Measurements from ENCODE around the gene CHRM2.

CHRM2 gene

DNA sequence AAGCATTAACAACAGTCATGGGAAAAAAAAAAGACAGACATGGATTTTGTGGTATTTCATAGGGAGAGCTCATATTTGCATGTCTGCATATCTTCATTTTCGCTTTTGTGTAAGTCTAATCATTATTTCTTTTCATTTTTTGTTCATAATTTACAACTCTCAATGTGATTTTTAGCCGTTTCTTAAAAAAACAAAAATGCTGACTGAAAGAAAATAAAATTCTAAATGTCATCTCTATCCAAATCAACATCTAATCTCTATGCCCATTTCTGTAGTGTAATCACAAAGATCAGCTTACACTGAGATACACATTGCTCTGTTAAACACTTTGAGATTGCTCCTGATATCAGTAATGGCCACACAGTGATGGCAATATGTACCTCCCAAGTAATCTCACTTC, 29.2 kb downstream of the CHRM2 start:
- DNase-seq (ENCODE audit: low read depth), result no peak

DNA sequence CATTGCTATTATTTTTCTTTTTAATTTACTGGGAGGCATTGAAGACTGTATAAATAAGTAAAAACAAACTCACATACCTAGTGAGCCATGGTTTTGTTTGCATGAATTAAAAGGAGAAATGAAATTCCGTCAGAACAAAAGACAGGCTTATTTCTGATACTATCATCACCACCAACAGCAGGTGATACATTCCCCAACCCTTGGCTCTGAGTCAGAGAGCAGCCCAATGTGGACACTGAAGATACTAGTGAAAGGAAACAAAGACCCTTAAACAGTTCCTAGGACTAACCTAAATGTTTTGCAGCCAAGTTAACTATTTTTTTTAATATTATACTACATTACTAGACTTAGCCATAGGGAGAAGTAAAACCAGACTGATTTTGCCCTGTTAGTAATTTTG, 31.6 kb downstream of the CHRM2 start:
- DNase-seq (ENCODE audit: low read depth), result no peak

DNA sequence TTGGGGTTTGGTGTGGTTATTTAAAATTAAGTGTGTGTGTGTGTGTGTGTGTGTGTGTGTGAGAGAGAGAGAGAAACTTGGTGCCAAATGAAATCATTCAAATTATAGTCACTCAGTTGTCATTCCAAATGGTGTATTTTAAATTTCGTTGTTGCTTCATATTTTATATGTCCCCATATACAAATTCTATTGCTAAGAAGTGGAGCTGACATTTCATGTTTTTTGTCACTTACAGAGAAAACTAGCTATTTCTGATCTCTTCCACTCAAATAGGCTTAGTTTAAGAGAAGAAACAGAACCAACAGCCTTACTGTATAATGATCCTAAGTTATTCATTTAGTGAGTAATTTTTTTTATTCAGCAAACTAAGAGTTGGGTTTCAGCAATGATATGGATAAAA, 42.3 kb downstream of the CHRM2 start:
- DNase-seq (ENCODE audit: low read depth), result no peak

GRCh38 chr7:136911344-136911743, 42.9 kb downstream of the CHRM2 start:
- no peak for DNase-seq (ENCODE audit: low read depth)

DNA sequence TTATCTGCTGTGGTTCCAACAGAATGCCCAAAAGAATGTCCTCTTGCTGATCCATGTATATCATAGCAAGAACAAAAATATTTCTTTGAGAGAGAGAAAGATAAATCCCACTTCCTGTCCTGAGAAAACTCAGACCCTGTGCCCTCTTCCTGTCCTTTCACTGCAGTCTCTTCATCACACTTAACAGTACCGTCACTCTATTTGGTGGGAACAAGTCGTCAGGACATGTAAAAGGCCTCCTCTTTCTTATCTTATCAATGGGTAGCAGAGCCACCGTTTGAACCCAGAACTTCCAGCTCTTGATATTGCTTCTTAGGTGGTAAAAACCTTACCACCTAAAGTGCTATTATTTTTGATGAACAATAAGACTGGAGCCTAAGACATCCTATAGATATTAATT, 43.9 kb downstream of the CHRM2 start:
- no peak for DNase-seq (ENCODE audit: low read depth)

DNA sequence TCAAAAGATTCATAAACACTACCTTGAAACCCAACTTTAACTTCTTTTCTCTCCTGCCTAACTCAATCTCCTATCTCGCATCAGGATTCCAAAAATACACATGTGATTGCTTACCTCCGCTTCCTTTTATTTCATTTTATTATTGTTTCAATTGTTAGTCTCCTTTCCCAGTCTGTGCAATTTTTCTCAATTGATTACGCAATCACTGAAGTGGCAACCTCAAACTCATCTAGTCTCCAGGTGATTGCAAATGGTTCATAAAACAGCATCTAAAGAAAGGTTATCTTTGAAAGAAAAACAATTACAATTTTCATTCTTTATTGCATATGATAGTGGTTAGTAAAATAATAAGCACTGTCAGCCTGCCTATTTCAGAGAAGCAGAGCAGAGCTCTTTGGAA, 45.6 kb downstream of the CHRM2 start:
- no peak for DNase-seq (ENCODE audit: low read depth)

DNA sequence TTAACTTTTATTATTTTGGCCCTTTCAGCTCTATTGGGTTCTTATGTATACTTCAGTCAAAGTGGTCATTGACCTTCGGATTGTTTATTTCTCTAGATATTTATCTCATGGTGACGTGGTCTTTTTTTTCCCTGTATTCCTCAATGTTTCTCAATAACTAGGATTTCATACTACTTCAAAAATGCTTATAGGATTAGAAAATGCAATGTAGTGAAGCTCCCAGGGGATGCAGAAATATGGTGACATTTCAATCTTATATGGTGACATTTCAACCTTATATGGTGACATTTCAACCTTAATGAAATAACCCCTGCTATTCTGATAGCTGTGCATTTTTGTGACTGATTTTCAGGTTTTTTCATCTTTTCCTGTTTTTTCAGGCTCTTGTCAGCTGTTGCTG, 51.4 kb downstream of the CHRM2 start:
- no peak for DNase-seq (ENCODE audit: low read depth)

DNA sequence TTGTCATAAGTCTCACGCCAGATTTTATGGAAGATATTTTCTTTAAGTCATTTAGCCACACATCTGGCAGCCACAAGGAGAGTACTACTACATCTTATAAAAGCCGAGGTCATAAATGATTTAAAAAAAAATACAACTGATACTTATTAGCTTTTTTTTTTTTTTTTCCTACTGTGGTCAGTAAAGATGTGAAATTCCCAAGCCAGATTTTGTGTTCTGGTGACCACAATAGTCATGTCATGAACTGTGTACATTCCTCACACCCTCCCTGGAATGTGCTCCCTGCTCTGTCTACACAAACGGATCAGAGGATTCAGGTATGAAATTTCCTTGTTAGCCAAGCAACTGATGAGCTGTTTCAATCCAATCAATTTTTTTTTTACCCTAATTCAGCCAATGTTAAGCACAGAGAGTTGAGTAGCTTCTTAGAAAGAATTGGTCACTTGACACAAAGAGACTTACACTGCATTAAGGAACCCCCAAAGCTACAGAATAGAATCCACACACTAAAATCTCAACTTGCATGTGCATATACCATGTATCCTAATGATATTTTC, 54.7 kb downstream of the CHRM2 start:
- DNase-seq (ENCODE audit: low read depth), result no peak

DNA sequence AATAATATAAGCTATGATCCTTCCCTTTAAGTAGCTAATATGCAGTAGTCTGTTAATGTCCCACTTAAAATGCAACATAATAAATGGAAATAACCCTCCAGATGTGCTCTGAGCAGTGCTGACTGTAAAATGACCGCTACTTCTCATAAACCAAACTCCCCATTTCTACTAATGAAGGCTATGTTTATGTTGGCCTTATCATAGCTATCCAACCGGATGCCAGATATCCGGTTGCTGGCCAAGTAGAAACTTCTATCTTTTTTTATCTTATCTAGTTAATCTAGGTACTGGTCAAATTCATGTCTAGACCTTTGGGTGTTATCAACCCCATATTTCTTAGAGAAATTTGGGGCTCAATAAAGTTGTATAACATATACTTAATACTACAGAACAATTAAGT, 56.6 kb downstream of the CHRM2 start:
- DNase-seq (ENCODE audit: low read depth), result no peak

DNA sequence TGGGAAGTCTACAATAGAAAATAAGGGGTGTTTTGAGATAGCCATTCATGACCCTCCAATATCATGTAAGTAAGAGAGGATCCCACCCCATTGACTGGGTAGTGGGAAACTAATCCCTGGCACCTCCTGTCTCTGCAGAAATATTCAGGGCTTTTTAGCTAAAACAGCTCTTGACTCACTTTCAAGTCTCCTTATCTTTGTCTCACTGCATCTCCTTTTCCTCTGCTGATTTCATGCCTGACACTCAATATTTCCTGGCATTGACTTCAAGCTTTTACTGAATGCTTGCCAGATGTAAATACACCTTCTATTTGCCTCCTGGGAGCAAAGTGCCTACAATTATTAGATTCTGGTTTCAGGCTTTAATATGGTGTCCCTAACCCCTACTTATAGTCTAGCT, 57.1 kb downstream of the CHRM2 start:
- no peak for DNase-seq (ENCODE audit: low read depth)

DNA sequence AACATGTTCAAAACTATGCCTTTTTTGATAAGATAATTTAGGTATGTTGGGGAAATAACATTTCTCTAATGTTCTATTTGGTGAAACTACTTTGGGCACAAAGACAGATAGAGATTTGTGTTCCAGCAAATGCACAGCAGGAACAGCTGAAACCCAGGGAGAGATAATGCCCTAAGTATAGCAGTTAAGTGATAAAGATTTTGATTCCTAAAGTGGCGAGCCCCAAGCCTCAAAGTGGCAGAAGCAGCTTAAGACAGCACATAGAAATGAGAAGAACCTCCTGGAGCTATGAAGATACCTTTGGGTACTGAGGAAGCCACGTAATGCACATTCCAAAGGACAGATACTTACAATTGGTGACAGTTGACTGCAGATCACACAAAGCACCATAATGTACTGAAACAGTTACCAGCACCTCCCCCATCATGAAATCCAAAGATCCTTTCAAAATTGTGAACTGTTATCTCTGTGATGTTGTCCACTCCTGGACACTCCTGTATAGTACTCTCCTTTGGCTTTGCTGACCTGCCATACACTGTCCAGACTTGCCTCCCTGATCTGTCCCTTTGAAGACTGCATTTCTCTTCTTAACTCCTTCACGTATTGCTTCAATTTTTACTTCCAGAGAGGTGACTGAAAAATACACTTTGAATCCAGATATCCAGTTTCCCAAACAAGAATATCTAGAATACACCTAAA, 62.9 kb downstream of the CHRM2 start:
- DNase-seq (ENCODE audit: low read depth), result no peak

DNA sequence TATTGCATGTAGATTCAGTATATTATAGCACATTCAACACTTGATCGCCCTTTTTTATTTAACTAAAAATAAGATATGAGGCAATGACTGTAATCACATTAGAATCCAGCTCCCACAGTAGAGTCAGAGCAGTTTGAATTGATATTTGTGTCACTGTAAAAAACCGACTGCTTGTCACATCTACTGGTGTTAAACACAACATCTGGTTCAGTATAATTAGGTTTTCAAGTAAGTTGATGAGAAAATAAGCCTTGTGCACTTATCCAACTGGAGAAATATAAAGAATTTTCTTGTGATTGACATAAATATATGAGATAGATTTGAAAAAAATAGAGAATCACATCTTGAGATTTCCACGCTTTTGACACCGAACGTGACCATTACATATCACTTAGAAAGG, 69.0 kb downstream of the CHRM2 start:
- DNase-seq (ENCODE audit: low read depth), result no peak

DNA sequence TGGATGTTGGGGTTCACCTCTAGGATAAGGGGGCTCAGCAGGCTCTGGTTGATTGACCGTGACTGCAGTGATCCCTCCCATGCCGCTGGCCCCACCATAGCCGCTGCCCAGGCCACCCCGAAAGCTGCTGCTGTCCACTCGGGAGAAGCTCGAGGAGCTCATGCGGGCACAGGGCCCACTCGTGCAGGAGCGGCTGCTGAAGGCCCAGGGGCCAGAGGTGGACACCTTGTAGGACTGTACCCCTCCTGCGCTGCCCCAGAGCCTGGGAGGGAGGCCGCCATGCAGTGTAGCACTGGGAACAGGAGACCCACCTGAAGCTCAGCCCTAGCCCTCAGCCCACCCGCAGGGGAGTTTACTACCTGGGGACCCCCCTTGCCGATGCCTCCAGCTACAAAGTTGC, 70.0 kb downstream of the CHRM2 start:
- no peak for DNase-seq (ENCODE audit: low read depth)

- no peak for DNase-seq (ENCODE audit: low read depth)
Observed at GRCh38 chr7:136940122-136940521, 71.7 kb downstream of the CHRM2 start.

DNA sequence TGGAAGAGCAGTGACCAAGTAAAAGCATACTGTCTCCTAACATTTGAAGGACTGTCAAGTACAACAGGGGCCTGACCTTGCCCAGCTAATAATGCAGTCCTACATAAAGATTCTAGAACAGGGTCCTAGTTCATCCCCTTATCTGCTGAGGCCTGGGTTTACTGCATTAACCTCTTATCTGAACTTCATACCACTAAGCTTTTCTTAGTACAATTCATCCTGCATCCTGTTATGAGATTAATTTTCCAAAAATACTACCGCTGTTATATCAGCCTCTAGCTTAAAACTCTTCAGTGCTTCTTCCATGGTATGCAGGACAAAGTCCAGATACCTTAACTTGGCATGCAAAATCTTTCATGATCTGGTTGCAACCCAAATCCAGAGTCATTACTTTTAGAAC, 72.5 kb downstream of the CHRM2 start:
- DNase-seq (ENCODE audit: low read depth), result no peak

DNA sequence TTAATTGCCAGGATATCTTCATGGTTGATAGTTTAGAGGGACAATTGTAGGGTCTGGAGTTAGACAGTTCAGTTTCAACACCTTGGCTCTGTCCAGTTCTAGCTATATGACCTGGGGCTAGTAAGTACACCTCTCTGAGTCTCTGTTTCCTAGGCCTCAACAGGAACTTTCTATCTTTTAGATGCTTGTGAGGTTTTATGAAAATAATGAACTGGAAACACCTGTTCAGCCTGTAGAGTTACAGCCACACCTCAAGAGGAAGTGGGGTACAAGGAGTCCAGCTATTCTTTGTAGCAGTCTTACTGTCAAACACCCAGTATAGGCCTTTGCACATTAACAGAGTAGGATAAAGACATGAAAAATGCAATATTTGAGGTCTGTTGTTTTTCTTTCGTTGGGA, 73.4 kb downstream of the CHRM2 start:
- no peak for DNase-seq (ENCODE audit: low read depth)

DNA sequence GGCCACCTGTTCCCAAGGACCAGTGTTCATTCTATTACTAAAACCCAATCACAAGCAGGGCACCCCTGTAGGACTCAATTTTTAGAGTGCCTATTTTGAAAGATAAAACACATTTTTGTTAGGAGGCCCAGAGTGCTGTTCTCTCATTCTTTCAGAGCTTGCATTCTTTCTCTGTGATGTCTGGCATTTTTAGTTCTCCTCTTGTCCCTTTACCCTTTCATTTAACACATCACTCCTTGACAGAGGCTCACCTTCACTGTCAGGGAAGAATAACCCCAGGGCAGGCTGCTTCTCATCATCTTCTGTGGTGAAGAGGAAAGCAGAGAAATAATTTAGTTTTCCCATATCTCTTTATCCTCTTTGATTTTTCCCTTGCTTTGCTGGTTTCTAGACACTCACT, 73.9 kb downstream of the CHRM2 start:
- no peak for DNase-seq (ENCODE audit: low read depth)

GRCh38 chr7:136942994-136943393, 74.5 kb downstream of the CHRM2 start:
- DNase-seq (ENCODE audit: low read depth), result no peak

DNA sequence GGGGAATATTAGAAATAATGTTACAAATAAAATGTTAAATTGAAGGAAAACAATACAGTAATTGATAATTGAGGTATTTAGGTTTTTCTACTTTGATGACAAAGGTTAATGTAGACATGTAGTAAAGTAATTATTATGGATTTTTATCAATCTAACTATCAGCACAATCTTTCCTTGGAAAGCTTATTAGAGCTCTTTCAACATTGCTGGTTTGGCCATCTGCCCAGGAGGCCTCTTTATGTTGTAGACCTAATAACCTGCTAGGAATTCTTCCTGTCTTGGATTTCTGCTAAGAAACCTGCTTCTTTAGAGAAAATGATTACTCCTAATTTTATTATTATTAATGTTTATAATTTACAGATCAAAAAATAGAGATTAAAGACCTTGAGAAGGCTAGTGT, 78.9 kb downstream of the CHRM2 start:
- DNase-seq (ENCODE audit: low read depth), result no peak

- no peak for DNase-seq (ENCODE audit: low read depth)
Observed at GRCh38 chr7:136950331-136950730, 81.9 kb downstream of the CHRM2 start.

DNA sequence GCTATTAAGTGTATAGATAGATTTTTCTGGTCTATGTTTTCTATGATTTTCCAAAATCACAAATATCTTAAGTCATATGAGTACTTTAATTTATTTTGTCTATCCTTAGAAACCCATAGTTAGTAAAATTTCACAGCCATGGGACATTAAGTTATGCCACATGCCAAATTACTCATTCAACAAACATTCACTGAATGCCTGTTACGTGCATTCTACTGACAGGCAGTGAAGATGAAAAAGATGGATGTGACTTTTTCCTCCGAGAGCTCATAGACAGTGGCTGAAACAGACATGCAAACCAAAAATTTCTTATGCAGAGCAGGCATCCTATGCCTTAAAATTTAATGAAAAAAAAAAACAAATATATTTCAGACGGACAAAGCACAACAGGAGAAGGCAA, 84.9 kb downstream of the CHRM2 start:
- DNase-seq (ENCODE audit: low read depth), result no peak

DNA sequence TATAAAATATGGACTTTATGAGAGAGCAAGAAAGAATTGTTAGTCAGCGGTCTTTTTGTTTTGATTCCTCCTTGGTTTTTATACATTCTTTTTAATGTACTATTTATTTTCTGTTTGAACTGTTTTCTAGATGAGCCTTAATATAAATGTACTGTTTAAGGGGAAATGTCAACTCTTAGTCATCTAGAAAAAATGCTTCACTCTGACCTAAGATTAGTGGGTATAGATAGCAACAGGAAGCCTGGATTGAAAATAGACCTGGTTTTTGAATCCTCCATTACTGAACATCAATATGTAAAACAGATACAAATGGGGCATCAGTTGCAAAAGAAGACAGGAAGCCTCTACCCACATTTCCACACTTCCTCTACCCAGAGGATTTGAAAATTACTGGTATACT, 87.8 kb downstream of the CHRM2 start:
- no peak for DNase-seq (ENCODE audit: low read depth)

GRCh38 chr7:136956671-136957070, 88.2 kb downstream of the CHRM2 start:
- no peak for DNase-seq (ENCODE audit: low read depth)

DNA sequence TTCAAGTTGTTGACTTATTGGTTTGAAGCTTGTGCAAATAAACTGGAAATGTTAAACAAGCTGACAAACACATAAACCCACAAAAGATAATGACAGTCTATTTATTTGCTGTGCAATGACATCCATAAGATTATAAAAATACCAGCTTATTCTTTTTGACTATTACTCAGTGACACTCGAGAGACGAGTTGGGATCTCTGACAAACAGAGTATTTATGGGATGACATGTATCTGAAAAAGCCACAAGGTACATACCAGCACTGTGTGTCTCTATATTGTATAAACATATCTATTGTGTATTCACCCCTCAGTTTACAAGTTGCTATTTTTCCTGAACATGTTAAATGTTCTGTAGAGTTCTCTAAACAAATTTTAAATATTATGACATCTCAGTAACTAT, 88.9 kb downstream of the CHRM2 start:
- no peak for DNase-seq (ENCODE audit: low read depth)

DNA sequence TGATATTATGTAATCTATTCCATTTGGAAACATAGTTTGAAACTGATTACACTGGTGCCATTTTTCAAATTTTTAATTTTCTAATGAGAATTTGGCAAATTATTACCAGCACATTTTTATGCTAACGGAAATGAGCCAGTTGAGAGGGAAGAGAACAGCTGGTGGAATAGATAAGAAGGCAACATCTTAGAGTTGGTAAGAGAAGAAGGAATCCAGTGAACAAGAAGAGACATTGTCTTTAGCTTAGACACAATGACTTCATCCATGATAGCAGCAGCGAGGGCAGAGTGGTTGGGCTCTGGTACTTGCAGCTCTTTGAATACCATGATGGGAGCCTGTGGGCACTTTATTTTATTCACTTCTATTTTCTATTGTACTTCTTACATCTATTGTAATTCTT, 89.6 kb downstream of the CHRM2 start:
- no peak for DNase-seq (ENCODE audit: low read depth)
